Hepatocyte (in vitro differentiated cells): Measurements from ENCODE around the gene LIMS2.

ENCODE experiments used
- EZH2 ChIP-seq: fragments of 200-600 bp; sonication (generic); IDR thresholded peaks from 2 replicates; pipeline ENCODE4 v1.6.1; 2016; ENCODE audit warnings: antibody characterized with exemption, mild to moderate bottlenecking, borderline replicate concordance
- EZH2phosphoT487 ChIP-seq: fragments of 200-600 bp; sonication (generic); IDR thresholded peaks from one replicate; pipeline ENCODE4 v1.6.1; 2018; ENCODE audit warnings: antibody characterized with exemption, mild to moderate bottlenecking, low read depth, moderate library complexity; ENCODE audit not compliant: unreplicated experiment, severe bottlenecking
- TF ChIP-seq, protein P1 (sequence below): fragments of 200-600 bp; sonication (generic); IDR thresholded peaks from 2 replicates; pipeline ENCODE4 v1.5.1; 2016; ENCODE audit warnings: antibody characterized with exemption, mild to moderate bottlenecking; ENCODE audit not compliant: poor library complexity

DNA sequence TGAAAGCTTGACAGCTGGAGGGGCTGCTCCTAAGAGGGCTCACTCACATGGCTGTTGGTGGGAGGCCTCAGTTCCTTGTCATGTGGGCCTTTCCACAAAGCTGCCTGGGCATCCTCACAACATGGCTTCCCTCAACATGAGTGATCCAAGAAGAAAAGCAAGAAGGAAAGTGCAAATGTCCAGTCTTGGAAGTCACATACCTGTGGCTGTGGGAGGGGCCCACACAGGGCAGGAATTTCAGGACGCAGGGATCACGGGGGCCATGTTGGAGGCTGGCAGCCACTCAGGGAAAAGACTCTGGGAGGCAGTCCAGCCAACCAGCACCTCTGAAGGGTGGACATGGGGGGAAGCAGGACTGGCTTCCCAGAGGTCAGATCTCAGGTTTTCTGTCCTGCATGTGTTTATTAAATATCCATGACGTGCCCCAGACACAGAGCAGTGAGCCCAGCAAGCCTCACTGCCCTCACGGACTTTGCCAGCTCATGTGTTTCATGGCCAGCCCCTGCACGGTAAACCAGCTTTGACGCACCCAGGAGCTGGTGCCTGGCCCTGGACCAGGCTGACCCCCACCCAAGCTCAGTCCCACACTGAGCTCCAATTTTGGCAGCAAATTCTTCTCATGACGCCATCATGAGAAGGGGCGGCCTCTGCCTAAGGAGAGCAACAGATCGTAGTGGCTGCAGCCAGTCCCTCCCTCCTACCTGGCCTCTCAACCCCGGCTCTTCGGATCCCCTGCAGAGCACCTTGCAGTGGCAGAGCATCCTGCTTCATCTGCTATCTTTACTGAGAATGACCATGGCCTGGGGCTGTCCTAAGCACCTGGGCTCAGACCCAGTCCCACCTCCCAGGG lies 64.0 kb downstream of the LIMS2 start:
- TF ChIP-seq, protein P1, sequence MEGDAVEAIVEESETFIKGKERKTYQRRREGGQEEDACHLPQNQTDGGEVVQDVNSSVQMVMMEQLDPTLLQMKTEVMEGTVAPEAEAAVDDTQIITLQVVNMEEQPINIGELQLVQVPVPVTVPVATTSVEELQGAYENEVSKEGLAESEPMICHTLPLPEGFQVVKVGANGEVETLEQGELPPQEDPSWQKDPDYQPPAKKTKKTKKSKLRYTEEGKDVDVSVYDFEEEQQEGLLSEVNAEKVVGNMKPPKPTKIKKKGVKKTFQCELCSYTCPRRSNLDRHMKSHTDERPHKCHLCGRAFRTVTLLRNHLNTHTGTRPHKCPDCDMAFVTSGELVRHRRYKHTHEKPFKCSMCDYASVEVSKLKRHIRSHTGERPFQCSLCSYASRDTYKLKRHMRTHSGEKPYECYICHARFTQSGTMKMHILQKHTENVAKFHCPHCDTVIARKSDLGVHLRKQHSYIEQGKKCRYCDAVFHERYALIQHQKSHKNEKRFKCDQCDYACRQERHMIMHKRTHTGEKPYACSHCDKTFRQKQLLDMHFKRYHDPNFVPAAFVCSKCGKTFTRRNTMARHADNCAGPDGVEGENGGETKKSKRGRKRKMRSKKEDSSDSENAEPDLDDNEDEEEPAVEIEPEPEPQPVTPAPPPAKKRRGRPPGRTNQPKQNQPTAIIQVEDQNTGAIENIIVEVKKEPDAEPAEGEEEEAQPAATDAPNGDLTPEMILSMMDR, result no peak
- TF ChIP-seq EZH2 (no peak), EZH2phosphoT487 (no peak)
